Right atrium auricular region (tissue), 2 donors: ENCODE data around the gene CCDC192. TPM values are rescaled to one million over a fixed set of nuclear protein-coding genes. Genes with fewer than 3 reads are reported as not detected.

Source experiments
- DNase-seq: peaks from one replicate; pipeline ENCODE4 v3.0.0-alpha.2; 2019; ENCODE audit warnings: low spot score
- H3K27ac ChIP-seq, 2 donors: fragments of 200-600 bp; sonication (generic); 1 replicate in 1 of 2; 2 replicates in 1 of 2; pipeline ENCODE4 v1.5.1; 2016 to 2019
- H3K27me3 ChIP-seq, 2 donors: fragments of 200-600 bp; sonication (generic); one replicate each; pipeline versions ENCODE4 v1.5.1 to v1.6.0; 2017 to 2019
- H3K36me3 ChIP-seq: fragments of 200-600 bp; sonication (generic); one replicate; pipeline ENCODE4 v1.5.1; 2016
- H3K4me1 ChIP-seq, 2 donors: fragments of 200-600 bp; sonication (generic); one replicate each; pipeline versions ENCODE4 v1.5.1 to v1.6.0; 2017 to 2019
- H3K4me3 ChIP-seq, 2 donors: fragments of 200-600 bp; sonication (generic); 1 replicate in 1 of 2; 2 replicates in 1 of 2; pipeline ENCODE4 v1.5.1; 2017 to 2019; ENCODE audit warnings: mild to moderate bottlenecking in 1 of 2, moderate library complexity in 1 of 2
- H3K9me3 ChIP-seq, 2 donors: fragments of 200-600 bp; sonication (generic); one replicate each; pipeline ENCODE4 v1.5.1; 2019
- total RNA-seq, 2 donors: library from RNA; depleted of rRNA; stranded (reverse); fragments of >200 nt; gene quantifications; one replicate each; pipeline ENCODE4 v1.1.0, GENCODE V29; 2016
- TF ChIP-seq, protein P1 (sequence below), 2 donors: fragments of 200-600 bp; sonication (generic); IDR thresholded peaks; one replicate each; pipeline ENCODE4 v1.5.1; 2019; ENCODE audit warnings: antibody characterized with exemption in 2 of 2

Gene CCDC192
- total RNA-seq, 2 donors from 2014 or later = not detected

DNA sequence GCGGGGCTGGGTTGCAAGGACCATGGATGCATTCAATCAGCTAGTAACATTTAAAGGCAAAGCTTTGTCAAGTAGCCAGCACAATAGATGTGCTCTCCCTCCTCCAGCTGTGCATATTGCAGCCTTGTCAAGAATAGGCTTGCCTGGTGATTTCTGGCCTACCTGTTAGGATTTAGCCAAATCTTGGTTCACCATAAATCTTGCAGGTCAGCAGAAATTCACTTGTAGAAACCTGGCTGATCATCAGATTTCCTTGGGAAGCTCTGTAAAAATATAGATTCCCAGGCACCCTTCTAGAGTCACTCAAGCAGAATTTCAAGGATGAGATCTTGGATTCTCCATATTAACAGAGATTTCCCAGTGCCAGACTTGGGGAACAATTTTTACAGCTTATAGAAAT is 228.2 kb downstream of the CCDC192 start:
- no peak for DNase-seq
- Histone ChIP-seq H3K9me3 (no peaks in the 10 kb centered on the region), H3K27me3 (no peaks in the 10 kb centered on the region), H3K27ac (no peak overlapping the region), H3K4me1 (no peaks in the 10 kb centered on the region), H3K36me3 (no peaks in the 10 kb centered on the region), H3K4me3 (no peak overlapping the region)
- TF ChIP-seq, protein P1, sequence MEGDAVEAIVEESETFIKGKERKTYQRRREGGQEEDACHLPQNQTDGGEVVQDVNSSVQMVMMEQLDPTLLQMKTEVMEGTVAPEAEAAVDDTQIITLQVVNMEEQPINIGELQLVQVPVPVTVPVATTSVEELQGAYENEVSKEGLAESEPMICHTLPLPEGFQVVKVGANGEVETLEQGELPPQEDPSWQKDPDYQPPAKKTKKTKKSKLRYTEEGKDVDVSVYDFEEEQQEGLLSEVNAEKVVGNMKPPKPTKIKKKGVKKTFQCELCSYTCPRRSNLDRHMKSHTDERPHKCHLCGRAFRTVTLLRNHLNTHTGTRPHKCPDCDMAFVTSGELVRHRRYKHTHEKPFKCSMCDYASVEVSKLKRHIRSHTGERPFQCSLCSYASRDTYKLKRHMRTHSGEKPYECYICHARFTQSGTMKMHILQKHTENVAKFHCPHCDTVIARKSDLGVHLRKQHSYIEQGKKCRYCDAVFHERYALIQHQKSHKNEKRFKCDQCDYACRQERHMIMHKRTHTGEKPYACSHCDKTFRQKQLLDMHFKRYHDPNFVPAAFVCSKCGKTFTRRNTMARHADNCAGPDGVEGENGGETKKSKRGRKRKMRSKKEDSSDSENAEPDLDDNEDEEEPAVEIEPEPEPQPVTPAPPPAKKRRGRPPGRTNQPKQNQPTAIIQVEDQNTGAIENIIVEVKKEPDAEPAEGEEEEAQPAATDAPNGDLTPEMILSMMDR (IDR thresholded peaks at IDR 0.05) = no peak

DNA sequence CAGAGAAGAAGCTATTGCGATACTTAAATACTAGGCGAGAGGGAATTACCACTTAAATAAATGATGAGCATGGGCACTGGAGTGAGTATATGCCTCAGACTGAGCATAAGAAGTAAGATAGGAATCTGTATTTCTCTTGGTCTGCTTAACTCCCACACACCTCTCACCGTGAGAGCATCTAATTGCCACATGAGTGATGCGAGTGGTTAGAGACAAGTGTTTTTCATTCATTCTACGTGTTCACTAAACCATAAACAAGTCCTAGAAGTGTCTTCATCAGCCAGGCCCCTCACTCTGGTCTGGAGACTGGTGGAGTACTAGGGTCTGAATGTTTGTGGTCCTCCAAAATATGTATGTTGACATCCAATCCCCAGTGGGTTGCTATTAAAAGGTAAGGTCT is 230.2 kb downstream of the CCDC192 start:
- Histone ChIP-seq H3K9me3 (no peaks in the 10 kb centered on the region), H3K4me1 (no peaks in the 10 kb centered on the region), H3K36me3 (no peaks in the 10 kb centered on the region), H3K4me3 (no peak overlapping the region), H3K27me3 (no peaks in the 10 kb centered on the region), H3K27ac (no peak overlapping the region)
- DNase-seq = no peak
- TF ChIP-seq, protein P1 (IDR thresholded peaks at IDR 0.05) = no peak

GRCh38 chr5:127934791-127935256 is 231.6 kb downstream of the CCDC192 start:
- Histone ChIP-seq H3K4me3 (no peak overlapping the region), H3K9me3 (no peaks in the 10 kb centered on the region), H3K36me3 (no peaks in the 10 kb centered on the region), H3K27me3 (no peaks in the 10 kb centered on the region), H3K27ac (no peak overlapping the region), H3K4me1 (no peaks in the 10 kb centered on the region)
- no peak for DNase-seq
- TF ChIP-seq, protein P1 (IDR thresholded peaks at IDR 0.05) = no peak

DNA sequence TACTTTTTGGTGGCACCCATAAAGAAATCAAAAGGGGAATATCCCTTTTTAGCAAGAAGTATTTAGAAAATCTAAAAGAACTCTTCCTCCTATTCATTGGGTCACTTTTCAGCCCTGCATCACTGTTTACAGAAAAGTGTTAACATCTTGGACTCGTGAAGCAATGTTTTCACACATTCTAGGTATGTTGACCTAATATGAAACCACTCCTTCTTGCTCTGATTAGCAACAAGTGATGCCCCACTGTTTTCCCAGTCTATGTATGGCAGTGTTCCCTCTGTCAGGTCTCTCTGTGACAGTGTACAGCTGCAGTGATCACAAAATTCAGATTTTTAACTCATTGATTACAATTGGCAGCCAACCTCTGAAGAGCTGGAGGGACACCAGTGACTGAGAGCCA is 232.2 kb downstream of the CCDC192 start:
- H3K27me3 ChIP-seq = no peaks in the 10 kb centered on the region
- no peak overlapping the region for H3K4me3 ChIP-seq
- no peaks in the 10 kb centered on the region for H3K4me1 ChIP-seq
- H3K9me3 ChIP-seq = no peaks in the 10 kb centered on the region
- TF ChIP-seq, protein P1 (IDR thresholded peaks at IDR 0.05) = no peak
- H3K27ac ChIP-seq = no peak overlapping the region
- H3K36me3 ChIP-seq = no peaks in the 10 kb centered on the region
- DNase-seq = no peak

GRCh38 chr5:127936439-127936972 is 233.3 kb downstream of the CCDC192 start:
- no peak overlapping the region for H3K4me3 ChIP-seq
- no peaks in the 10 kb centered on the region for H3K27me3 ChIP-seq
- no peak overlapping the region for H3K27ac ChIP-seq
- no peaks in the 10 kb centered on the region for H3K4me1 ChIP-seq
- TF ChIP-seq, protein P1 (IDR thresholded peaks at IDR 0.05) = no peak
- H3K9me3 ChIP-seq = no peaks in the 10 kb centered on the region
- H3K36me3 ChIP-seq = no peaks in the 10 kb centered on the region
- DNase-seq = no peak

DNA sequence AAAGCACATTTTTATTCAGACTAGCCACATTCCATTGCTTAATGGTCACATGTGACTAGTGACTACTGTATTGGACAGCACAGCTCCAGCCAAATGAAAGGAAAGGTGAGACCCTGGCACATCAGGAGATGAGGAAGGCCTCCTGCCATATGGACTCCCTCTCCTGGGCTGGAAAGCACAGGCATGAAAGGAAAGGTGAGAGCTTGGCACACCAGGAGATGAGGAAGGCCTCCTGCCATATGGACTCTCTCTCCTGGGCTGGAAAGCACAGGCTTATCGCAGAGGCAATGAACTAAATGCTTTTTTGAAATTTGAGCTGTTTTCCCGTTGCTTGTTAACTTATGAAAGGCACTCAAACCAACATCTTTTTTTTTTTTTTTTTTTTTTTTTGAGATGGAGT is 235.6 kb downstream of the CCDC192 start:
- TF ChIP-seq, protein P1 (IDR thresholded peaks at IDR 0.05) = no peak
- H3K4me3 ChIP-seq = no peak overlapping the region

More for the DNA sequence above, 235.6 kb downstream of the CCDC192 start:
- no peaks in the 10 kb centered on the region for H3K4me1 ChIP-seq
- H3K27ac ChIP-seq = no peak overlapping the region
- no peaks in the 10 kb centered on the region for H3K9me3 ChIP-seq
- no peak for DNase-seq
- H3K27me3 ChIP-seq = no peaks in the 10 kb centered on the region
- no peaks in the 10 kb centered on the region for H3K36me3 ChIP-seq
